HG03457 (cell line): ENCODE measurements around the gene KIF1A.

Experiments
- ATAC-seq: cut with Tn5 transposase; IDR thresholded peaks from one replicate; pipeline ENCODE4 v1.9.1; 2021; ENCODE audit warnings: moderate number of reproducible peaks; ENCODE audit not compliant: unreplicated experiment

Gene KIF1A

GRCh38 chr2:240799033-240799820, 20.8 kb downstream of the KIF1A start:
- no peak for ATAC-seq

GRCh38 chr2:240798327-240798905, 21.6 kb downstream of the KIF1A start:
- ATAC-seq: no peak

- no peak for ATAC-seq
Measured at GRCh38 chr2:240797914-240798313, 22.1 kb downstream of the KIF1A start.

- ATAC-seq: no peak
Measured at GRCh38 chr2:240797500-240797895, 22.5 kb downstream of the KIF1A start.

GRCh38 chr2:240796543-240797499, 23.2 kb downstream of the KIF1A start:
- ATAC-seq: no peak

GRCh38 chr2:240795916-240796510, 24.0 kb downstream of the KIF1A start:
- no peak for ATAC-seq

GRCh38 chr2:240795454-240795853, 24.6 kb downstream of the KIF1A start:
- no peak for ATAC-seq

GRCh38 chr2:240794178-240794721, 25.8 kb downstream of the KIF1A start:
- no peak for ATAC-seq

GRCh38 chr2:240793313-240794177, 26.5 kb downstream of the KIF1A start:
- ATAC-seq: no peak

- no peak for ATAC-seq
Measured at GRCh38 chr2:240792629-240793312, 27.2 kb downstream of the KIF1A start.

- ATAC-seq: no peak
Measured at GRCh38 chr2:240791821-240792628, 28.0 kb downstream of the KIF1A start.

- no peak for ATAC-seq
Measured at GRCh38 chr2:240791221-240791800, 28.7 kb downstream of the KIF1A start.

- no peak for ATAC-seq
Measured at GRCh38 chr2:240790370-240791220, 29.4 kb downstream of the KIF1A start.

- ATAC-seq: no peak
Measured at GRCh38 chr2:240789501-240790369, 30.3 kb downstream of the KIF1A start.

- ATAC-seq: no peak
Measured at GRCh38 chr2:240789051-240789453, 31.0 kb downstream of the KIF1A start.

- ATAC-seq: no peak
Measured at GRCh38 chr2:240788482-240788881, 31.5 kb downstream of the KIF1A start.
